ENCODE data around the gene AGBL4. TPM values are rescaled to one million over a fixed set of nuclear protein-coding genes. Genes with fewer than 3 reads are reported as not detected.

The AGBL4 gene
- total RNA-seq, 1 experiment from 2014 or later: not detected

GRCh38 chr1:49187056-49187455 is 836.7 kb downstream of the AGBL4 start:
- no peak overlapping the region for H3K4me3 ChIP-seq (replicated peaks in 1 of 2; ENCODE audit: low read depth in 1 of 2, low read length in 2 of 2)
- ChIA-PET POLR2A (no interaction called here), CTCF (no interaction called here), RAD21 (ENCODE audit: low non-redundant PET in 1 of 2, low total read pairs in 2 of 2, uncharacterized antibody in 2 of 2, unreplicated experiment in 2 of 2) (no interaction called here)
- H3K27ac ChIP-seq (ENCODE audit: low read depth, low read length): no peak overlapping the region
- H3K36me3 ChIP-seq (ENCODE audit: control insufficient read depth in 1 of 2, insufficient read depth in 2 of 2, low read length in 2 of 2): no peaks in the 10 kb centered on the region
- no peaks in the 10 kb centered on the region for H3K9me2 ChIP-seq (ENCODE audit: insufficient read depth)
- no peaks in the 10 kb centered on the region for H3K27me3 ChIP-seq (ENCODE audit: insufficient read depth, low read length)
- no peaks in the 10 kb centered on the region for H4K20me1 ChIP-seq (ENCODE audit: insufficient read depth)
- no TSS peak for BruUV-seq (replicated peaks)
- no peaks in the 10 kb centered on the region for H3K79me2 ChIP-seq (ENCODE audit: insufficient read depth, low read length)
- H3K9me3 ChIP-seq (ENCODE audit: control insufficient read depth in 1 of 2, insufficient read depth in 1 of 2, low read depth in 1 of 2, low read length in 2 of 2): peaks cover 0 to 13% of the 10 kb centered on the region in 2 experiments; a peak in 2 of 4 replicates
- no peak overlapping the region for H3K4me2 ChIP-seq (ENCODE audit: low read length)
- TF ChIP-seq EZH2phosphoT487 (IDR thresholded peaks at IDR 0.05; ENCODE audit: borderline replicate concordance): no peak
- TF ChIP-seq JUND (IDR thresholded peaks at IDR 0.05): no peak
- TF ChIP-seq, protein P1, sequence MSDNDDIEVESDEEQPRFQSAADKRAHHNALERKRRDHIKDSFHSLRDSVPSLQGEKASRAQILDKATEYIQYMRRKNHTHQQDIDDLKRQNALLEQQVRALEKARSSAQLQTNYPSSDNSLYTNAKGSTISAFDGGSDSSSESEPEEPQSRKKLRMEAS (IDR thresholded peaks at IDR 0.05): no peak
- TF ChIP-seq YY1 (IDR thresholded peaks at IDR 0.05; ENCODE audit: extremely low read depth, insufficient replicate concordance, low read depth, low read length): no peak
- no peak for TF ChIP-seq SP1 (IDR thresholded peaks at IDR 0.05; ENCODE audit: low read depth)
- TF ChIP-seq RAD21 (IDR thresholded peaks at IDR 0.05; ENCODE audit: low read depth): no peak
- no peak for TF ChIP-seq FOSL1 (IDR thresholded peaks at IDR 0.05; ENCODE audit: low read depth)
- no peak for TF ChIP-seq ELF1 (IDR thresholded peaks at IDR 0.05; ENCODE audit: borderline replicate concordance, low read depth)
- TF ChIP-seq ZFX (IDR thresholded peaks at IDR 0.05): no peak
- H3K9ac ChIP-seq (ENCODE audit: low read length): no peak overlapping the region
- no peak overlapping the region for H2AFZ ChIP-seq (ENCODE audit: low read depth, low read length, poor library complexity, severe bottlenecking)
- ATAC-seq: no peak
- no peaks in the 10 kb centered on the region for H3K4me1 ChIP-seq (ENCODE audit: control insufficient read depth in 1 of 2, insufficient read depth in 2 of 2, low read length in 2 of 2)
- intact Hi-C loops (cut with micrococcal nuclease): no loop called here
- no peak for DNase-seq (ENCODE audit: low read depth, low spot score)

- BruUV-seq (replicated peaks): no TSS peak
- Histone ChIP-seq H4K20me1 (ENCODE audit: insufficient read depth) (no peaks in the 10 kb centered on the region), H3K9me3 (ENCODE audit: control insufficient read depth in 1 of 2, insufficient read depth in 1 of 2, low read depth in 1 of 2, low read length in 2 of 2) (peaks cover 0 to 14% of the 10 kb centered on the region in 2 experiments; a peak in 2 of 4 replicates), H3K36me3 (ENCODE audit: control insufficient read depth in 1 of 2, insufficient read depth in 2 of 2, low read length in 2 of 2) (no peaks in the 10 kb centered on the region), H3K4me2 (ENCODE audit: low read length) (no peak overlapping the region), H3K4me3 (replicated peaks in 1 of 2; ENCODE audit: low read depth in 1 of 2, low read length in 2 of 2) (no peak overlapping the region), H3K27me3 (ENCODE audit: insufficient read depth, low read length) (no peaks in the 10 kb centered on the region), H3K79me2 (ENCODE audit: insufficient read depth, low read length) (no peaks in the 10 kb centered on the region), H3K4me1 (ENCODE audit: control insufficient read depth in 1 of 2, insufficient read depth in 2 of 2, low read length in 2 of 2) (no peaks in the 10 kb centered on the region), H3K27ac (ENCODE audit: low read depth, low read length) (no peak overlapping the region), H3K9me2 (ENCODE audit: insufficient read depth) (no peaks in the 10 kb centered on the region), H3K9ac (ENCODE audit: low read length) (no peak overlapping the region), H2AFZ (ENCODE audit: low read depth, low read length, poor library complexity, severe bottlenecking) (no peak overlapping the region)
- RAD21 ChIA-PET (ENCODE audit: low non-redundant PET in 1 of 2, low total read pairs in 2 of 2, uncharacterized antibody in 2 of 2, unreplicated experiment in 2 of 2): no interaction called here
- TF ChIP-seq EZH2 (IDR thresholded peaks at IDR 0.05) (no peak), EGR1 (IDR thresholded peaks at IDR 0.05; ENCODE audit: low read depth) (no peak), SP1 (IDR thresholded peaks at IDR 0.05; ENCODE audit: low read depth) (no peak), JUND (IDR thresholded peaks at IDR 0.05) (no peak), CEBPB (IDR thresholded peaks at IDR 0.05; ENCODE audit: low read depth) (no peak)
- intact Hi-C loops (cut with micrococcal nuclease): no loop called here
- POLR2A ChIA-PET: no interaction called here
- no peak for ATAC-seq
- CTCF ChIA-PET: no interaction called here
- DNase-seq (ENCODE audit: low read depth, low spot score): no peak
These were observed 838.2 kb downstream of the AGBL4 start for GRCh38 chr1:49185450-49185980.

Measured in HCT116 (cell line).